GM21528 (cell line): Measurements from ENCODE around the gene TBL1Y.

ENCODE experiments used
- ATAC-seq: cut with Tn5 transposase; IDR thresholded peaks from one replicate; pipeline ENCODE4 v1.9.1; 2021; ENCODE audit warnings: mild to moderate bottlenecking, moderate library complexity; ENCODE audit not compliant: unreplicated experiment, low FRiP score

TBL1Y gene

GRCh38 chrY:6968191-6968590 lies 57.7 kb downstream of the TBL1Y start:
- ATAC-seq, result no peak

GRCh38 chrY:6972271-6972887 lies 61.9 kb downstream of the TBL1Y start:
- no peak for ATAC-seq

GRCh38 chrY:6974971-6975370 lies 64.5 kb downstream of the TBL1Y start:
- ATAC-seq, result no peak

GRCh38 chrY:6977783-6978182 lies 67.3 kb downstream of the TBL1Y start:
- no peak for ATAC-seq

GRCh38 chrY:6983221-6983620 lies 72.7 kb downstream of the TBL1Y start:
- ATAC-seq, result no peak

GRCh38 chrY:6987811-6988210 lies 77.3 kb downstream of the TBL1Y start:
- no peak for ATAC-seq

GRCh38 chrY:6989886-6990620 lies 79.6 kb downstream of the TBL1Y start:
- ATAC-seq, result no peak

- ATAC-seq, result no peak
These were observed 81.5 kb downstream of the TBL1Y start for GRCh38 chrY:6992041-6992440.

- no peak for ATAC-seq
These were observed 85.5 kb downstream of the TBL1Y start for GRCh38 chrY:6995987-6996386.

- no peak for ATAC-seq
These were observed 87.1 kb downstream of the TBL1Y start for GRCh38 chrY:6997503-6998066.

- ATAC-seq, result no peak
These were observed 89.4 kb downstream of the TBL1Y start for GRCh38 chrY:6999905-7000304.

GRCh38 chrY:7002581-7002980 lies 92.1 kb downstream of the TBL1Y start:
- ATAC-seq, result no peak

GRCh38 chrY:7007911-7008310 lies 97.4 kb downstream of the TBL1Y start:
- no peak for ATAC-seq

GRCh38 chrY:7008578-7009355 lies 98.3 kb downstream of the TBL1Y start:
- no peak for ATAC-seq

- no peak for ATAC-seq
These were observed 102.6 kb downstream of the TBL1Y start for GRCh38 chrY:7013051-7013450.

- ATAC-seq, result no peak
These were observed 106.0 kb downstream of the TBL1Y start for GRCh38 chrY:7016521-7016920.

GRCh38 chrY:7017244-7018080 lies 107.0 kb downstream of the TBL1Y start:
- no peak for ATAC-seq

GRCh38 chrY:7039037-7039436 lies 128.5 kb downstream of the TBL1Y start:
- ATAC-seq, result no peak

GRCh38 chrY:7040662-7041061 lies 130.2 kb downstream of the TBL1Y start:
- ATAC-seq, result no peak

- ATAC-seq, result no peak
These were observed 131.5 kb downstream of the TBL1Y start for GRCh38 chrY:7041983-7042382.
